T-helper 1 cell treated with Interleukin-12 subunit alpha and Interleukin-12 subunit beta and Interleukin-4 antibody, amounts not matched to agents 30 μg/mL and 1 μg/mL, for 36 hours (primary cell): Measurements from ENCODE around the gene CDC7.

Experiments
- H3K27ac Mint-ChIP-seq: one replicate; pipeline ENCODE4 v1.8.0; 2021; ENCODE audit warnings: mild to moderate bottlenecking, mixed read lengths
- H3K27me3 Mint-ChIP-seq: one replicate; pipeline ENCODE4 v1.8.0; 2021; ENCODE audit warnings: low read depth, mixed read lengths
- H3K36me3 Mint-ChIP-seq: one replicate; pipeline ENCODE4 v1.8.0; 2021; ENCODE audit warnings: low read depth, mixed read lengths
- H3K4me1 Mint-ChIP-seq: one replicate; pipeline ENCODE4 v1.8.0; 2021; ENCODE audit warnings: low read depth, mixed read lengths
- H3K4me3 Mint-ChIP-seq: one replicate; pipeline ENCODE4 v1.8.0; 2021; ENCODE audit warnings: mild to moderate bottlenecking, moderate library complexity, mixed read lengths
- H3K9me3 Mint-ChIP-seq: one replicate; pipeline ENCODE4 v1.8.0; 2021; ENCODE audit warnings: mixed read lengths

Gene CDC7

GRCh38 chr1:91567583-91567982 lies 66.9 kb downstream of the CDC7 start:
- no peaks in the 10 kb centered on the region for H3K27me3 Mint-ChIP-seq
- H3K27ac Mint-ChIP-seq: no peak overlapping the region
- H3K4me1 Mint-ChIP-seq: peaks cover 27% of the 10 kb centered on the region
- H3K9me3 Mint-ChIP-seq: peaks cover 12% of the 10 kb centered on the region
- H3K4me3 Mint-ChIP-seq: no peak overlapping the region
- peaks cover 11% of the 10 kb centered on the region for H3K36me3 Mint-ChIP-seq

- Mint-ChIP-seq H3K27me3 (no peaks in the 10 kb centered on the region), H3K9me3 (peaks cover 11% of the 10 kb centered on the region), H3K27ac (no peak overlapping the region), H3K4me1 (peaks cover 27% of the 10 kb centered on the region), H3K36me3 (peaks cover 11% of the 10 kb centered on the region), H3K4me3 (no peak overlapping the region)
Observed at GRCh38 chr1:91568261-91568660, 67.6 kb downstream of the CDC7 start.

GRCh38 chr1:91569411-91570119 lies 68.9 kb downstream of the CDC7 start:
- H3K36me3 Mint-ChIP-seq: peaks cover 4% of the 10 kb centered on the region
- H3K27me3 Mint-ChIP-seq: no peaks in the 10 kb centered on the region
- no peak overlapping the region for H3K4me3 Mint-ChIP-seq
- peak overlapping the region; percentile 36 for H3K27ac Mint-ChIP-seq
- peaks cover 20% of the 10 kb centered on the region for H3K4me1 Mint-ChIP-seq
- H3K9me3 Mint-ChIP-seq: no peaks in the 10 kb centered on the region

GRCh38 chr1:91570120-91570448 lies 69.4 kb downstream of the CDC7 start:
- no peaks in the 10 kb centered on the region for H3K27me3 Mint-ChIP-seq
- H3K36me3 Mint-ChIP-seq: peaks cover 4% of the 10 kb centered on the region
- H3K27ac Mint-ChIP-seq: no peak overlapping the region
- H3K4me1 Mint-ChIP-seq: peaks cover 20% of the 10 kb centered on the region
- H3K4me3 Mint-ChIP-seq: no peak overlapping the region
- no peaks in the 10 kb centered on the region for H3K9me3 Mint-ChIP-seq

- Mint-ChIP-seq H3K4me1 (peaks cover 30% of the 10 kb centered on the region), H3K27ac (no peak overlapping the region), H3K4me3 (no peak overlapping the region)
Observed at GRCh38 chr1:91572044-91572443, 71.4 kb downstream of the CDC7 start.

More at GRCh38 chr1:91572044-91572443, 71.4 kb downstream of the CDC7 start:
- no peaks in the 10 kb centered on the region for H3K36me3 Mint-ChIP-seq
- no peaks in the 10 kb centered on the region for H3K9me3 Mint-ChIP-seq
- peaks cover 2% of the 10 kb centered on the region for H3K27me3 Mint-ChIP-seq
